ENCODE measurements around the gene TIMM13. TPM values are rescaled to one million over a fixed set of nuclear protein-coding genes. Genes with fewer than 3 reads are reported as not detected.

TIMM13 gene
- total and polyA plus RNA-seq, 12 donors: 54.2 to 116 (median 68.6) TPM

GRCh38 chr19:2454199-2454961, 27.0 kb upstream of the TIMM13 start:
- 90 to 96% methylated on average over 19 of the region's 19 CpGs for WGBS, 2 donors
- ATAC-seq: no peak
- no peak overlapping the region for H3K27ac ChIP-seq
- H3K9me3 ChIP-seq: no peaks in the 10 kb centered on the region
- no peaks in the 10 kb centered on the region for H3K27me3 ChIP-seq
- DNase-seq: no peak
- no peak overlapping the region for H3K4me3 ChIP-seq
- intact Hi-C loops (cut with DNase I): no loop called here
- peaks cover 5 to 18% (median 15%) of the 10 kb centered on the region in 9 donors for H3K4me1 ChIP-seq
- TF ChIP-seq, protein P1, sequence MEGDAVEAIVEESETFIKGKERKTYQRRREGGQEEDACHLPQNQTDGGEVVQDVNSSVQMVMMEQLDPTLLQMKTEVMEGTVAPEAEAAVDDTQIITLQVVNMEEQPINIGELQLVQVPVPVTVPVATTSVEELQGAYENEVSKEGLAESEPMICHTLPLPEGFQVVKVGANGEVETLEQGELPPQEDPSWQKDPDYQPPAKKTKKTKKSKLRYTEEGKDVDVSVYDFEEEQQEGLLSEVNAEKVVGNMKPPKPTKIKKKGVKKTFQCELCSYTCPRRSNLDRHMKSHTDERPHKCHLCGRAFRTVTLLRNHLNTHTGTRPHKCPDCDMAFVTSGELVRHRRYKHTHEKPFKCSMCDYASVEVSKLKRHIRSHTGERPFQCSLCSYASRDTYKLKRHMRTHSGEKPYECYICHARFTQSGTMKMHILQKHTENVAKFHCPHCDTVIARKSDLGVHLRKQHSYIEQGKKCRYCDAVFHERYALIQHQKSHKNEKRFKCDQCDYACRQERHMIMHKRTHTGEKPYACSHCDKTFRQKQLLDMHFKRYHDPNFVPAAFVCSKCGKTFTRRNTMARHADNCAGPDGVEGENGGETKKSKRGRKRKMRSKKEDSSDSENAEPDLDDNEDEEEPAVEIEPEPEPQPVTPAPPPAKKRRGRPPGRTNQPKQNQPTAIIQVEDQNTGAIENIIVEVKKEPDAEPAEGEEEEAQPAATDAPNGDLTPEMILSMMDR (IDR thresholded peaks at IDR 0.05): no peak
- no peaks in the 10 kb centered on the region for H3K36me3 ChIP-seq

DNA sequence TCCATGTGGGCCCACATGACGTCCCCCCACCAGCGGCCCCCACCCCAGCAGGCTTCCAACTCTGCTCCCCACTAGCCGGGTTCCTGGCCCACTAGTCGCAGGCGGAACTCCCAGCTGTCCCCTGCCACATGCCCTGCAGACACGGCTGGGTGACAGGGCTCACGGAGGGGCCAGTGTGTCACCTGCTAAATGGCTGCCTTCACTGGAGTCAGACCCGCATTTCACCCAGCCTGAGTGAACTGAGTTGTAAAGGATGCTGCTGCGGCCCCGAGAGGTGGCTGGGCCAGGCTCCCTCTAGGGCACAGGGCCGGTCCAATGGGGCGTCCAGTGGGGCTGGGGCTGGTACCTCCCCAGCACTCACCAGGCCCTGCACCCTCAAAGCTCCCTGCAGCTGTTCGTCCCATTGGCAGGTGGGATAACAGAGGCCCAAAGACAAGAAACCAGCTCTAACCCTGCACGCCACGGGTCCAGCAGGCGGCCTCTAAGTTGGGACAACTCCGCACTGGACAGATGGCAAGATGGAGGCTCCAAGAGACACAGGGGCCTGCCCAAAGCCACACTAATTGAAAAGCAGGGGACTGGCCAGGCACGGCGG, 26.1 kb upstream of the TIMM13 start:
- DNase-seq (no peak), ATAC-seq (no peak)
- TF ChIP-seq, protein P1 (IDR thresholded peaks at IDR 0.05): no peak
- no peaks in the 10 kb centered on the region for H3K27me3 ChIP-seq
- no peaks in the 10 kb centered on the region for H3K9me3 ChIP-seq
- WGBS, 2 donors: 93 to 94% methylated on average over 19 of the region's 19 CpGs
- intact Hi-C loops (cut with DNase I): no loop called here
- no peak overlapping the region for H3K4me3 ChIP-seq
- H3K36me3 ChIP-seq: peaks cover 0 to 4% (median 0%) of the 10 kb centered on the region in 9 donors
- no peak overlapping the region for H3K27ac ChIP-seq
- peaks cover 5 to 18% (median 15%) of the 10 kb centered on the region in 9 donors for H3K4me1 ChIP-seq

DNA sequence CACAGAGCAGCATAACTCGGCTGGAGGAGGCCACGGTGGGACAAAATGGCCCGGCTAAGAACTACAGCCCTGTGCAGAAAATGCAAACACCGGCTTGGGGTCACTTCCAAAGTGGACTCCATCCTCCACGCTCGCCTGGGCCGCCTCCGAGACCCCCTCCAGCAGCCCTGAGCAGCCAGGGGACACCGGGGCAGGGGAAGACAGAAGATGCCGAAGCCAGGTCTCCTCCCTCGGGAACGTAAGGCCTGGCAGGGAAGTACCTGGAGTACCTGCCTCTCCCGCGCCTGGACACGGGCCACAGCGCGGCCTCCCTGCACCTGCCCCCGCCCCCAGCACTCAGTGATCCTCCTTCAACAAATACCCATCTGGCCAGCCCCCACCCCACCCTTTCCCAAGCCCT, 24.4 kb upstream of the TIMM13 start:
- WGBS, 2 donors: 95 to 96% methylated on average over 17 to 18 of the region's 18 CpGs
- TF ChIP-seq, protein P1 (IDR thresholded peaks at IDR 0.05): no peak
- intact Hi-C loops (cut with DNase I): no loop called here
- no peaks in the 10 kb centered on the region for H3K9me3 ChIP-seq
- no peak overlapping the region for H3K27ac ChIP-seq
- no peak for ATAC-seq
- no peak overlapping the region for H3K4me3 ChIP-seq
- H3K27me3 ChIP-seq: no peaks in the 10 kb centered on the region
- DNase-seq: no peak
- peaks cover 0 to 4% (median 0%) of the 10 kb centered on the region in 9 donors for H3K36me3 ChIP-seq
- H3K4me1 ChIP-seq: peaks cover 2 to 12% (median 10%) of the 10 kb centered on the region in 9 donors

GRCh38 chr19:2451138-2451537, 23.8 kb upstream of the TIMM13 start:
- no peak for ATAC-seq
- WGBS, 2 donors: 92% methylated on average over 7 of the region's 7 CpGs
- Histone ChIP-seq H3K27me3 (no peaks in the 10 kb centered on the region), H3K27ac (no peak overlapping the region), H3K9me3 (no peaks in the 10 kb centered on the region), H3K4me1 (peaks cover 2 to 11% (median 9%) of the 10 kb centered on the region in 9 donors), H3K4me3 (no peak overlapping the region), H3K36me3 (peaks cover 0 to 4% (median 0%) of the 10 kb centered on the region in 9 donors)
- DNase-seq: no peak
- intact Hi-C loops (cut with DNase I): no loop called here
- TF ChIP-seq, protein P1 (IDR thresholded peaks at IDR 0.05): no peak

Data from heart right ventricle (tissue), 16 donors.